Activated T-cell treated with anti-CD3 and anti-CD28 coated beads for 48 hours (primary cell): ENCODE results near the gene DDX11.
"Not testable (repeated sequence)": the region's sequence is repeated elsewhere in the genome, so short reads cannot be mapped to it uniquely, and the experiment has no call there.

ENCODE experiments used
- DNase-seq: peaks from one replicate; pipeline ENCODE4 v3.0.0-alpha.2; 2020; ENCODE audit warnings: low read depth

The DDX11 gene

GRCh38 chr12:31073527-31074332 lies at the start of gene DDX11:
Gene DDX11, plus strand, starts transcription at chr12:31073860. Its CDS starts 4,534 bp downstream, at chr12:31078394.
- DNase-seq: peak; percentile 87

GRCh38 chr12:31026202-31026601 lies 47.5 kb upstream of the DDX11 start:
- no peak for DNase-seq

GRCh38 chr12:31027006-31027405 lies 46.7 kb upstream of the DDX11 start:
- DNase-seq: not testable (repeated sequence)

GRCh38 chr12:31029468-31029867 lies 44.2 kb upstream of the DDX11 start:
- no peak for DNase-seq

DNA sequence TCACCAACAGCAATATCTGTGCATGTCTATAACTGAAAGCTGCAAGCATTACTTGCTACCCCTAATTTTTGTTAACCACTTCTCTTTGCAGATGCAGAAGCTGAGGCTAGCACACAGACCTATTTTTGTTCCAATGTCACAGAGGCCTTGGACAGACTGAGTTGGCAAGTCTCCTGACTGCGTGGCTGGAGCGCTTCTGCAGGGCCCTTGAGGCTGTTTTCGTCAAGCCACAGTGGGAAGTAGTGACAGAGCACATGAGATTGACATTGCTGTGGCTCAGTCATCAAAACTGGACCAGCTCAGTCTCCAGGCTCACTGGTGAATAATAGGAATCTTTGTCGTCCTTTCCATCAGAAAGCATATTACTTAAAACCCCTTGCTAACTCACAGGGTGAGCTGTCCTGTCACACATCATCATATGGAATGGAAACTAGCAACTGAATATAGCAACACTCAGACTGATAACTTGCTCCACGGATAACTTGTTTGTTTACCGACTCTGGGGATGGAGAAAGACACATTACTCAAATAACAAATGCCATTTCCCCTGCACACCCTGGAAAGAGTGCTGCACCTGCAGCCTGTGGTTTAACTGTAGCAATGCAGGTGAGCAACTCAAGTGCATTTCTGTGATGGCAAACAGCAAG lies 43.6 kb upstream of the DDX11 start:
- no peak for DNase-seq

DNA sequence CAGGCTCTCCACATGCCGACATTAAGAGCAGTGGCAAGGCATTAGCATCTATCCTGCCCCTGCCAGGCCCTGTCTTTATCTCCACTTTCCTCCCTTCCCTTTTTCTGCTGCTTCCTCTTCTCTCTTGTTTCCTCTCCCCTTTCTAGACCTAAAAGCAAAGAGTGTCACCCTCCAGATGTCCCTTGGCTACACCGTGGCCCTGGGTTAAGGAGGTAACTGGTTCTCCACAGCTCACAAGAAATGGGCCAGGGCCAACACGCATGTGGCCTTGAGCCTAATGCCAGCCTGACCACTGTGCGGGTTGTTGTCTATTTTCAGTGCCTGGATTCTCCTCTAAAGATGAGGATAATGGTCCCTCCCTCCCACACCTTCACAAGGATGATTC lies 41.7 kb upstream of the DDX11 start:
- DNase-seq: no peak

DNA sequence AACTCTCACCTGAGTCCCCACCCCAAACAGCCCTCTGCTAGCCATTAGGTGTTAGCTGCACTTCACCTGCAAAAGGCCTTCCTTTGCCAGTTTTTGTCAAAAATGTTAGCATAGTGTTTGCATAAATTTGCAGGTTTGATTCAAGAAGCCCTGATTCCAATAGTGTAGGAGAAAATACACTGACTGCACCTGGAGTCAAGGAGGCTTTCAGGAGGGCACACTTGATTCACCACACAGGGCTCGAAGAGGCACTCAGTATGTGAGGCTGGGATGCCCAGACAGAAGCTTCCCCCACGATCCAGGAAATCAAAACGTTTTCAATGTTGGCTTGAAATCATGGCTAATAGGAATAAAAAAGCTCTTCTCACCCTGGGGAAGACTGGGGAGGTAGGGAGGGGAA lies 40.5 kb upstream of the DDX11 start:
- no peak for DNase-seq

- no peak for DNase-seq
Measured at GRCh38 chr12:31033681-31034080, 40.0 kb upstream of the DDX11 start.

GRCh38 chr12:31034372-31034771 lies 39.3 kb upstream of the DDX11 start:
- no peak for DNase-seq

DNA sequence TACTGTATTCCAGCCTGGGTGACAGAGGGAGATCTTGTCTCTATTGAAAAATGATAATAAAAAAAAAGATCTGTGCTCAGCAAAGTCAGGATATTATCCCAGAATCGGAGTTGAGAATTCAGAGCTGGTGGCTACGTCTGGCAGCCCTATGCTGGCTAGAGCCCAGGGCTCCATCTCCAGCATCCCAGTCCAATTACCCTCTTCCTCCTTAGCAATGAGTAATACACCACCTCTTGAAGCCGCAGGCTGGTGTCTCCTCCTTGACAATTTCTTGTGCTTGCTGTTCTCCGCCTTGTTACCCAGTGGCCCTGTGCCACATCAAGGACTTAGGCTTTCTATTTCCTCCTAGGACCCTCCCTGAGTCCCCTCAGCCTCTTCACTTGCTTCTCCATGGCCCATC lies 38.4 kb upstream of the DDX11 start:
- no peak for DNase-seq

- DNase-seq: no peak
Measured at GRCh38 chr12:31035967-31036665, 37.5 kb upstream of the DDX11 start.

DNA sequence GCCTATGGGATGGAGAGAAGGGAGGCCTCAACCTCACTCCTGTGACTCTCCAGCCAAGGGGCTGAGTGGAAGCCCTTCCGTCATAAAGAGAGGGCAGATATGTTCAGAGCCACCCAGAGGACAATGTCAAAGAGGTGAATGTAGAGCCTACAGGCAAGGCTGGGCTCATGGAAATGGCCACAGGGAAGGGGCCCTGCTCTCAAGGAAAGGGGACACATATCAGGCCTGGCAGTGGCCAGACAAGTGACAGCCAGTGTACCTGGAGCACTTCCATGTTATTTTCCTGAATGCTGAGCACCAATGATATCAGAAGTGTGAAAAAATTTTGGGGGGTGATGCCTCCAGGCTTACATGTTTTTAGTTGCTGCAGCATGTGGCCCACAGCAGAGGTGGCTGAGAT lies 36.6 kb upstream of the DDX11 start:
- DNase-seq: no peak

GRCh38 chr12:31037931-31038330 lies 35.7 kb upstream of the DDX11 start:
- DNase-seq: no peak

DNA sequence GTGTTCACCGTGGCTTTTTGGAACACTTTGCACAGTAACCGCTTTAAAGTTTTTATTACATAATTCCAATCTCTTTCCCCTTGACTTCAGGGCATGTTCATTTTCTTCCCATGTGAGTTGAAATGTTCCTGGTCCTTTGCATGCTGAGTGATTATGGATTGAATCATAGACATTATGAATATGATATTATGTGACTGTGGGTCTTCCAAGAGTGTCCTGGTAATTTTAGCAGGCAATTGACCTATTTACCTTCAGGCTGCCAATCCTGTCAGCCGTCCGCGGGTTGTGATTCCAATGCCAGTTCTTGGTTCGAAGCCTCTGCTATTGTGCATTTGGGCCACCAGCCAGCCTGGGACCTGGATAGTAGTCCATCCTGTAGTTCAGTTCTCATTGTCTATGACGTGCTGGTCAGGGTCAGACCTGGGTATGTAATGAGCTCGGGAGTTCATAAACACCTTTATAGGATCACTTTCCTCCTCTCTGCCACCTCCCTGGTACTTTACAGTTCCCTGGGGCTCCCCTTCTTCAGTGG lies 32.6 kb upstream of the DDX11 start:
- no peak for DNase-seq

DNA sequence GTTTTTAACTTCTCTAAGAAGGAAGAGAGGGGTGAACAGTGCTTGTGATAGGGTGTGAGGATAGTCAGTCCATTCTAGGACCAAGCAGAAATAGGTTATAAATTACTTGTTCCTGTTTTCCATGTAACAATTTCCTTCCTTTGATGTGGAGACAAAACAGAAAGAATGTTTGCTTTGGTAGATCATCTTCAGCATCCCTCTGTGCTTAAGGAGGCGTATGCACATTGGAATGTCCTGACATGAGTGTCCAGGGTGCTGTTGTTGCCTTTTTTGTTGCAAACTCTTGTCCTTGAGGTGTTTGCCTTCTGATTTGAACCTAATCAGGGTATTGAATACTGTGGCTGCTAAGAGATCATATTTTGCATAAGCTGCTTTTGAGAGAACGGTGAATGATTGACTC lies 23.5 kb upstream of the DDX11 start:
- not testable (repeated sequence) for DNase-seq

DNA sequence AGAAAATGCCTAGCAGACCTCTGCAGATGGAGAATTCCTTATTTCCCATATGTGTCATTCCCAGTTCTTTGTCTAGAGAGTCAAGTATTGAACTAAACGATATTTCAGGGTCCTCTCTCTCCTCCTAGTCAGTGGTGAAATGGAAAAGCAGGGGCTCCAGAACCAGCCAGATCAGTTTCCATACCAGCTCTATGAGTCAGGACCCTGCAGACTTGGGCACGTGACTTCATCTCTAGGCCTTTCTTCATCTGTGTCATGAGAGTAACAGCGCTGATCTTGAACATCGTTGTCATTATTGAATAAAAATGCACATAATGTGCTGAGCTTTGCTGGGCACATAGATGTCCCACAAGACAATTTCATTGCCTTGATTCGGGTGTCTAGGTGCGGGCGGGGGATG lies 23.1 kb upstream of the DDX11 start:
- not testable (repeated sequence) for DNase-seq

DNA sequence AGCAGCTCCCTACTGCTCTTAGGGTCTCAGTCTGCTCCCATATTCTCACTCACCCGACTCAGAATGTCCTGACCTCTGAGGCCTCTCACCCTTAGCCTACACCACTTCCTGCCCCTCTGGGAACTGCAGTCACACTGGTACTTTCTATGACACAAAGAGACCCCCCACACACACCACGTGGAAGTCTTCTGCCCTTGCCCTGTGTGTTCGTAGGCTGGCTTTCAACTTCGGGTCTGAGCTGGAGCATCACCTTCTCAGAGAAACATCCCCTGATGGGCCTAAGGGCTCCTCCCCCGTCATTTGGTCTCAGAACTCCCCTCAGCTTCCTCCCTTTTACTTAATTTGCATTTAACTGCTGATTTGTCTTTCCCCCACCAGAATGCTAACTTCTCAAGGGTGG lies 22.0 kb upstream of the DDX11 start:
- peak; percentile 39 for DNase-seq

DNA sequence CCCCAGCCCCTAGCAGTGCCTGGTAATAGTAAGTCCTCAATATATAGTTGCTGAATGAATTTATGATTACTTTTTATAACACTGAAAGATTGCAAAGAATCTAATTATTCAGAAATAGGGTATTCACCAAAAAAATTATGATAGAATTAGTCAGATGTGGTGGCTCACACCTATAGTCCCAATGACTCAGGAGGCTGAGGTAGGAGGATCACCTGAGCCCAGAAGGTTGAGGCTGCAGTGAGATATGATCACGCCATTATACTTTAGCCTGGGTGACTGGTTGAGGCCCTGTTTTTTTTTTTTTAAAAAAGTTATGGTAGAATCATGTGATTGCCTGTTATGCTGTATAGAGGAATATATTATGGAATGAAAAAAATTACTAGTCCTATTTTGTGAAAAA lies 21.5 kb upstream of the DDX11 start:
- not testable (repeated sequence) for DNase-seq

- not testable (repeated sequence) for DNase-seq
Measured at GRCh38 chr12:31052666-31053439, 20.8 kb upstream of the DDX11 start.

- DNase-seq: not testable (repeated sequence)
Measured at GRCh38 chr12:31053944-31054343, 19.7 kb upstream of the DDX11 start.

DNA sequence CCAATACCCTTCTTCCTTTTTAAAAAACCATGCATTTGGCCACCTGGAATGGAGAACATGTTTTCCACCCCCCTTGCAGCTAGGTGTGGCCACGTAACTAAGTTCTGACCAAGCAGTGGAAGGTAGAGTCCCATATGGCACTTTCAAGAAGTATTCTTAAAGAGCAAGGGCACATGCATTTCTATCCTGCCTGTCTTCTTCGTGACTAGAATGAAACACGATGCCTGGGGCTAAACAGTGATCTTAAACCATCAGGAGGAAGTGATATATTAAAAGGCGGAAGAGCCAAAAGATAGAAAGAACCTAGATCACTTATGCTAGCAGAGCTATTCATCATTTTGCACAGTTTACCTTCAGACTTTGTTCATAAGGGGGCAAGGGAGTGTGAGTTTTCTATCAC lies 16.0 kb upstream of the DDX11 start:
- DNase-seq: no peak

DNA sequence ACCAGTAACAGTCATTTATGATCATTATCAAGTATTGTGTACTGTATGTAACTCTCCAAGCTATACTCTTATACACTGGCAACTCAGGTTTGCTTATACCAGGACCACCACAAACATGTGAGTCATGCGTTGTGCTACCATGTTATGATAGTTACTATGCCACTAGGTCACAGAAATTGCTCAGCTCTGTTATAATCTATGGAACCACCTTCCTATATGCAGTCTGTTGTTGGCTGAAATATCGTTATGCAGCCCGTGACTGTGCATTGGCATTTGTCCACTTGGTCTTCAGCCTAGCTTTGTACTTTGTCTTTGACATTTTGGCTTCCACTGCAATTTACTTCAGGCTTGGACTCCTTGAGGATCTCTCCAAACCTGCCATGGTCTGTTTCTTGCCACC lies 7.5 kb upstream of the DDX11 start:
- not testable (repeated sequence) for DNase-seq
